Activated T-cell treated with anti-CD3 and anti-CD28 coated beads, Interleukin-2, amount 50 U/mL, for 72 hours (primary cell): Measurements from ENCODE around the gene SMYD3. TPM values are rescaled to one million over a fixed set of nuclear protein-coding genes. Genes with fewer than 3 reads are reported as not detected.

Experiments used
- ATAC-seq, 2 donors: fragments of 150-1000 bp; cut with Tn5 transposase; replicated peaks in 1 of 2; 2 replicates each; pipeline ENCODE4 v1.10.0; 2021; ENCODE audit warnings: moderate library complexity in 2 of 2, mild to moderate bottlenecking in 1 of 2
- DNase-seq, 2 donors: peaks; one replicate each; pipeline ENCODE4 v3.0.0; 2021 to 2022; ENCODE audit warnings: mixed read lengths in 1 of 2
- H3K27ac Mint-ChIP-seq: one replicate; pipeline ENCODE4 v1.8.0; 2022; ENCODE audit warnings: mild to moderate bottlenecking, moderate library complexity, mixed read lengths
- H3K27me3 Mint-ChIP-seq: one replicate; pipeline ENCODE4 v1.8.0; 2022; ENCODE audit warnings: low read depth, mixed read lengths
- H3K36me3 Mint-ChIP-seq, 2 donors: one replicate each; pipeline ENCODE4 v1.8.0; 2022; ENCODE audit warnings: mixed read lengths in 2 of 2, mild to moderate bottlenecking in 1 of 2; ENCODE audit not compliant: insufficient read depth in 2 of 2
- H3K4me1 Mint-ChIP-seq: one replicate; pipeline ENCODE4 v1.8.0; 2022; ENCODE audit warnings: low read depth, mixed read lengths
- H3K4me3 Mint-ChIP-seq, 2 donors: one replicate each; pipeline ENCODE4 v1.8.0; 2022; ENCODE audit warnings: mild to moderate bottlenecking in 2 of 2, mixed read lengths in 2 of 2, moderate library complexity in 2 of 2
- H3K9me3 Mint-ChIP-seq, 2 donors: one replicate each; pipeline ENCODE4 v1.8.0; 2022; ENCODE audit warnings: mixed read lengths in 2 of 2
- total RNA-seq, 2 donors: library from RNA; stranded (reverse); gene quantifications; one replicate each; pipeline ENCODE4 v1.2.3, GENCODE V29; 2022

SMYD3 gene
- total RNA-seq, 2 donors from 2014 or later = 19.1 to 21.0 TPM

DNA sequence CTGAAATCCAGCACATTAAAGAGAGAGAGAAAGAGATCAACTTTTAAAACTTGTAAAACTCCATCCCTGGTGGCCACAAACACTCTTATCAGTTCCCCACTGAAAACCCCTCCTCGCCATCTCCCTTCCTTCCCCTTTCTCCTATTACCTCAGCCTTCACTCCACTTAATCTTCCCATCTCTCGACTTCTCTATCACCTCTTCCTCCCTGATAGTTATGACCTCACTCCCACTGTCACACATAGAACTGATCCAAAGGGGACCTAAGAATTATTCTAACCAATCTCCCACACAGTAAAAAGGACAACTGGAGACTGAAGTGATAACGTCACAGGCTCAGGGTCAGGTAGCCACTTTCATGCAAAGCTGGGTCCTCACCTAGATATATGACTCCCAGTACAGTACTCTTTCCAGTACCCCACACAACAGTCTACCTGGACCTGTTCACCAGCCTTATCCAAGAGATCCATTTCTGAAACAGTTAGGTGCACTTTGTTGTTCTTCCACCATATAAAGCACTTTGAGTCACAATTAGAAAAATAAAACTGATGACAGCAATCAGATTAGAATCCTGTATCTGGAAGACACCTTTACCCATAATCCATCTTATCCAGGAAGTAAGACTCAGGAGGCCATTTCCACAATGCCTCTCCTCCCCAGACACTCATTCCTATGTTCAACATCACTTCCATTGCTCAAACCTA is 324.8 kb downstream of the SMYD3 start:
- Mint-ChIP-seq H3K36me3 (peaks cover 0 to under 1% of the 10 kb centered on the region in 2 donors), H3K27ac (no peak overlapping the region), H3K4me1 (no peaks in the 10 kb centered on the region), H3K27me3 (no peaks in the 10 kb centered on the region), H3K4me3 (no peak overlapping the region), H3K9me3 (no peaks in the 10 kb centered on the region)
- DNase-seq = no peak
- ATAC-seq = no peak

DNA sequence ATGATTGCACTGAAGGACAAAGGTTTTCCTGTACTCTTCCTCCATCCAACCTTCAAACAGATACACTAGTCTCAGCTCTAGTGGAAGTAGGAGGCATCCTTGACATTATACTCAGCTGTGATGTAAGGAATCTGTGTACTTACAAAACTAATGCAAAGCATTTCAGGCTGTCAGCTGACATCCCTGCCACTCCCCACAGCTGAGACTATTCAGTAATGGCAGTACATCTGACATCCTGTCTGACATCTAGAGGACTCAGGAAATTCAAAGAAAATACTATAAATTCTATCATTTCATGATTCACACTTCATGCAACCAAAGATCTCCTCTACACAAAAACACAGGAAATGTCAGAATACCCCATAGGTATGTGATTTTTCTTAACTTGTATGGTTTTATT is 325.8 kb downstream of the SMYD3 start:
- Mint-ChIP-seq H3K27ac (no peak overlapping the region), H3K27me3 (no peaks in the 10 kb centered on the region), H3K9me3 (no peaks in the 10 kb centered on the region), H3K4me3 (no peak overlapping the region), H3K36me3 (peaks cover 0 to 2% of the 10 kb centered on the region in 2 donors), H3K4me1 (no peaks in the 10 kb centered on the region)
- DNase-seq (no peak), ATAC-seq (no peak)

DNA sequence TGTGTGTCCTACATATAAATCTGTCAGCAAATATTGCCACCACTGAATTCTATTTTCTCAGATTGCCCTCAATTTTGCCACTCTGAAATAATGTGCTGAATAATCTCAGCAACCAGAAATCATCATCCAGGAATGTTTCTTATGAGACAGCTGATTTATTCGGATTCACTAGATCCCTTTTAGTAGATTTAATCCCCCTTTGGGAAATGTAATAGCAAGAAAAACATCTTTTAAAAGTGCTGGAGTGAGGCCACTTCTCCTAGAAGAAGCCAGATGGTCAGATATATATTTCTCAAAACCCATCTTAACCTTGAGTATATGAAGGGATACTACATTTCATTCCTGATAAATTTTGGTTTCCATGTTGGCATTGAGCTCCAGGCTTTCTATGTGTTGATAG is 327.7 kb downstream of the SMYD3 start:
- Mint-ChIP-seq H3K27me3 (no peaks in the 10 kb centered on the region), H3K9me3 (no peaks in the 10 kb centered on the region), H3K4me3 (no peak overlapping the region), H3K36me3 (peaks cover 0 to 2% of the 10 kb centered on the region in 2 donors), H3K4me1 (no peaks in the 10 kb centered on the region), H3K27ac (no peak overlapping the region)
- ATAC-seq (no peak), DNase-seq (no peak)

DNA sequence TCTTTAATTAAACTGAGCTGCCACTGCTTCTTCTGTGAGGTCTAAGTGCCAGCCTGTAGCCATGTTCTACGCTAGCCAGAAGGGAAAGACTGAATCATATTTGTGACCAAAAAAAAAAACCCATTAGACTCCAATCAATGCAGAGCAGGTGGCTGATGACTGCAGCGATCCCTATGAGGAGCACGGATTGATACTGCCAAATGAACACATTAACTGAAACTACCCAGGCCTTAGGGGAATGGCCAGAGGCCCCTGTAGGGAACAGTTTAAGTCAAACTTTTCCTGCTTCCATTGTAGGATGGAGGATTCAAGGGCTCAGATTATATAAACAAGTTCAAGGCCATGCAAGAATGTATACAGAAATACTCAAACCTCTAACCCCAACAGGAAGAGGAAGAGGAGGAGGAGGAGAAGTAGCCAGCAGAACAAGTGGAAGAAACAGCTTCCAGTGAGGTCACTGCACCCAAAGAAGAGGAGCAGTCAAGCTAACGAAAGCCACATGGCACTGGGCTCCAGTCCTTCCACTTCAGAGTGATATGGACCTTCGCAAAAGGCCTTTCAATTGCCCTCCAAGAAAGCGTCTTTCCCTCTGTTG is 328.3 kb downstream of the SMYD3 start:
- Mint-ChIP-seq H3K9me3 (no peaks in the 10 kb centered on the region), H3K4me1 (no peaks in the 10 kb centered on the region), H3K27ac (no peak overlapping the region), H3K4me3 (no peak overlapping the region), H3K36me3 (peaks cover 0 to 2% of the 10 kb centered on the region in 2 donors), H3K27me3 (no peaks in the 10 kb centered on the region)
- no peak for DNase-seq
- ATAC-seq = no peak

DNA sequence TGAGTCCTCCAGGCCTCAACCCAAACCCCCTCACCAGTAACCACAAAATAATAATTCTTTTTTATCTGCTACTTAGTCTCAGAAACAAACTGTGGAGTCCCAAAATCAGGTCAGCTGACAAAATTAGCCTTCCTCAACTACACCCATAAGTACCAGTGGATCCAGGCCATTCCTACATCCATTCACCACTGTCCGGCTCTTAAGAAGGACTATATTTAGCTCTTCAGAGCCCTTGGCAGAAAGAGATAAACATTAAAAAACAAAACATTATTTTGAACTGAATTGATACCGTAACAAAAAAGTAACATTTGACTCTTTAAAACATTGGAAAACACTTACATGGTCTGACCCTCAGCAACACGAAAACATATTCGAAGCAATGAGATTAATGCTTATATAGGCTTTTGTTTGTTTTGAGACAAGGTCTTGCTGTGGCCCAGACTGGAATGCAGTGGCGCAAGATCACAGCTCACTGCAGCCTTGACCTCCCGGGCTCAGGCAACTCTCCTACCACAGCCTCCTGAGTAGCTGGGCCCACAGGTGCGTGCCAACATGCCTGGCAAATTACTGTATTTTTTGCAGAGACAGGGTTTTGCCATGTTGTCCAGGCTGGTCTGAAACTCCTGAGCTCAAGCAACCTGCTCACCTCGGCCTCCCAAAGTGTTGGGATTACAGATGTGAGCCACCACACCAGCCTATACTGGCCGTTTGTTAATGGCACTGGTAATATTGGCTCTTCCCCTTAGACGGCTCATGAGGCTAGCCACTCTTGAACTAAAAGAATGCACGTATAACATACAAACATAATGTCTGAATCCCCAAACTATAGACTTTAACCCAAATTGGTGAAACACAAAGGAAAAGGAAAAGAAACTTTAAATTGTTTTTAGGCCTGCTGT is 330.7 kb downstream of the SMYD3 start:
- no peak overlapping the region for H3K4me3 Mint-ChIP-seq
- peaks cover 0 to 2% of the 10 kb centered on the region in 2 donors for H3K36me3 Mint-ChIP-seq
- no peaks in the 10 kb centered on the region for H3K9me3 Mint-ChIP-seq
- H3K27ac Mint-ChIP-seq = peak overlapping the region; percentile 51
- ATAC-seq = no peak
- H3K27me3 Mint-ChIP-seq = no peaks in the 10 kb centered on the region
- H3K4me1 Mint-ChIP-seq = no peaks in the 10 kb centered on the region
- DNase-seq = no peak

DNA sequence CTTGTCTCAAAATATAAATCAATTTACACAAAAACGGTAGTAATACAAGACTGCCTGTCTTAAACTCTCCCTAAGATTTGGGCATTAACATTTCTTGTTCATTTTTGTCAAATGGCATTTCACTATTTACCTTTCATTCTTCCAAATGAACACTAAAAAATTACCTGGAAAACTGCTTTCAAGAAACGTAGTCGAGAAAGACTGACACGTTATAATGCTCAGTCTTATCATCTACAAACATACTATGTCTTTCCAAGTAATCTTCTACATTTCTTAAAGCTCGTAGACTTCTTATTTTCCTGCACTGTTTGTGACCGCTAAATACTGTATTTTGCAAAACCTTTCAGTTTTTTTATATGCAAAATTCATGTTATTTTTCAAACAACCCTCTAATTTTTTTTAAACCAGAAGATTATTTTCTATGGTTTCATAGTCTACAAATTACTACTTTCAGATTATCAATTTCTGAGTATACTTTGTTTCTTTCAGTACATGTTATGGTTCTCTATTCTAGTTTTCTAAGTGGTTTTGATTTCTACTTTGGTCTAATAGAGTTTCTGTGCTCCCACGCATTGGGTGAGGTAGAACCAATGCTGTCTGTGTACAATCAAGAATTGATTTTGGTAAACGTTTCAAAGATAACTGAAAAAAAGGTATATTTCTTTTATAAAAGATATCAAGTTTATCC is 336.4 kb downstream of the SMYD3 start:
- ATAC-seq = no peak
- no peaks in the 10 kb centered on the region for H3K4me1 Mint-ChIP-seq
- H3K4me3 Mint-ChIP-seq = no peak overlapping the region
- H3K9me3 Mint-ChIP-seq = no peaks in the 10 kb centered on the region
- H3K27ac Mint-ChIP-seq = no peak overlapping the region
- no peaks in the 10 kb centered on the region for H3K36me3 Mint-ChIP-seq
- no peak for DNase-seq
- no peaks in the 10 kb centered on the region for H3K27me3 Mint-ChIP-seq

DNA sequence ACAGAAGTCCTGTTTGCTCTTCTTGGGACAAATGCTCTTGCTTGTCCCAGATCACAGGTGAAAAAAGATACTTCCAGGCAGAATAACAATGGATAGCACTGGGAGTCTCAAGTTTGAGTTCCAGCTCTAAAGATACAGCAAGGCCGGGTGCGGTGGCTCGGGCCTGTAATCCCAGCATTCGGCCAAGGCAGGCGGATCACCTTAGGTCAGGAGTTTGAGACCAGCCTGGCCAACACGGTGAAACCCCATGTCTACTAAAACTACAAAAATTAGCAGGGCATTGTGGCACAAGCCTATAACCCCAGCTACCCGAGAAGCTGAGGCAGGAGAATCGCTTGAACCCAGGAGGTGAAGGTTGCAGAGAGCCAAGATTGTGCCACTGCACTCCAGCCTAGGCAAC is 337.6 kb downstream of the SMYD3 start:
- ATAC-seq (no peak), DNase-seq (no peak)
- no peak overlapping the region for H3K4me3 Mint-ChIP-seq
- no peaks in the 10 kb centered on the region for H3K36me3 Mint-ChIP-seq
- no peak overlapping the region for H3K27ac Mint-ChIP-seq
- H3K9me3 Mint-ChIP-seq = no peaks in the 10 kb centered on the region
- no peaks in the 10 kb centered on the region for H3K4me1 Mint-ChIP-seq
- no peaks in the 10 kb centered on the region for H3K27me3 Mint-ChIP-seq

DNA sequence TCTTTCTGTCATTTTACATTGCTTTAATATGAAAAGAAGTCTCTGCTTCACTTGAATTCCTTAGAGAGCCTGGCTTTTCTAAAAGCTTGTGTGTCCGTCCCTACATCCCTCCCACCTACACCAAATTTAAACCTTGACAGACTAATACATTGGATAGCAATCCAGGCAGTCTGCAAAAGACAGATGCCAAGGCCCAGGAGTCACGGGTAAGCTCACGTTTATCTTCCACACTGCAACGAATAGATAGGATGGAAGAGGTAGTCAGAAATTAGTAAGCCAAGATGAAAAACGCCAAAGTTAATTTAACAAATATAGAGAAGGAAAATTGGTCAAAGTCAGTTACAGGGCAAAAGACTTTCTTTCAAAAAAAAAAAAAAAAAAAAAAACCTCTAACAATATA is 338.1 kb downstream of the SMYD3 start:
- Mint-ChIP-seq H3K27ac (no peak overlapping the region), H3K27me3 (no peaks in the 10 kb centered on the region), H3K4me3 (no peak overlapping the region), H3K9me3 (no peaks in the 10 kb centered on the region), H3K4me1 (no peaks in the 10 kb centered on the region), H3K36me3 (no peaks in the 10 kb centered on the region)
- DNase-seq = no peak
- ATAC-seq = no peak

DNA sequence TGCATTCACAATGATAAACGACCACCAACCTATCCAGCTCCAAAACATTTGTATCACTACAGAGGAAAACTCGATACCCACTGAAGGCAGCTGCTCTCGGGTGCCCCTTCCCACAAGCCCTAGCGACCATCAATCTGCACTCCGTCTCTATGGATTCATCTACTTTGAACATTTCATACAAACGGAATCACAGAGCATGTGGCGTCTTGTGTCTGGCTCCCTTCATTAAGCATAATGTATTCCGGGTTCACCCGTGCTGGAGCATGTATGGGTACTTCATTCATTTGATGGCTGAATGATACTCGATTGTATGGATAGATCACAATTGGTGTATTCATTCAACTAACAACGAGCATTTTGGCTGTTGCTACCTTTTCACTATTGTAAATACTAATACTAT is 340.2 kb downstream of the SMYD3 start:
- Mint-ChIP-seq H3K36me3 (no peaks in the 10 kb centered on the region), H3K4me1 (no peaks in the 10 kb centered on the region), H3K9me3 (no peaks in the 10 kb centered on the region), H3K27ac (no peak overlapping the region), H3K4me3 (no peak overlapping the region), H3K27me3 (no peaks in the 10 kb centered on the region)
- ATAC-seq (no peak), DNase-seq (no peak)

DNA sequence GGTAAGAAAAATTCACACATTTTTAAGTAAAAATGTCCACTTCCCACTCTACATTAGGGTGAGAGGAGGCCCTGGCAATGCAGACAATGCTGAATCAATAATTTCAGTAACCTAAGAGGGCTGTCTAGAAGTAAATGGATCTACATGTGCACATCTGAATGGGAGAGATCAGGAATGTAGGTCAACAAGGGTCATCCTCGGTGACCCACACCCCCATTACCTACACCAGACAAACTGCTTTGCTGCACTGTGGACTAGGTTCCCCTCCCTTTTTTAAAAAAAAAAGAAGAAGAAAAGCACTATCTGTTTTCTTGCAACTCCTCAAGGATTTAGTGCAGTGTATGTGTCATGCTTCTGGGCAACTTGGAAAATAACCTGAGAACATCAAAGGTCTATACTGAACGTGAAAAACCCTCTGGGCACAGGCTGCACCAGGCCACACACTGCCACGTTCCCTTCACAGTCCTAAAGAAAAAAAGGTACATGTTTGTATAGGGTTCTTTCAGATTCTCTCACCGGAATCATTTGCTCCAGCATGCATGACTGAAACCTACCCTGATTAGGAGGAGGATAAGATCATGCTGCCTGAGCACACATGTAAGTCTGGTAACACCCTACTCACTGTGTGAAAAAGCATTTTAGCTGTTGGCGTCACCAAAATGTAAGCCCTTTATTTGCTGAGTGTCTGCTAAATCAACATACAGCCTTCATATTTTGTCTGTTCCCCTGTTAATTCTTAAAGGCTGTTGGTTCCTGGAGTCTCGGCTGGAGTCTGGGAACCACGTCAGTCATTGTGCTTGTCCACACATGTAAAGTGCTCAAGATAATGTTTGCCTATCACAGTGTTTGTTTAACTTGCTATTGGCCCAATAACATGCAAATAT is 341.0 kb downstream of the SMYD3 start:
- Mint-ChIP-seq H3K27ac (no peak overlapping the region), H3K4me3 (no peak overlapping the region), H3K4me1 (no peaks in the 10 kb centered on the region), H3K36me3 (no peaks in the 10 kb centered on the region), H3K27me3 (no peaks in the 10 kb centered on the region), H3K9me3 (no peaks in the 10 kb centered on the region)
- DNase-seq (no peak), ATAC-seq (no peak)

DNA sequence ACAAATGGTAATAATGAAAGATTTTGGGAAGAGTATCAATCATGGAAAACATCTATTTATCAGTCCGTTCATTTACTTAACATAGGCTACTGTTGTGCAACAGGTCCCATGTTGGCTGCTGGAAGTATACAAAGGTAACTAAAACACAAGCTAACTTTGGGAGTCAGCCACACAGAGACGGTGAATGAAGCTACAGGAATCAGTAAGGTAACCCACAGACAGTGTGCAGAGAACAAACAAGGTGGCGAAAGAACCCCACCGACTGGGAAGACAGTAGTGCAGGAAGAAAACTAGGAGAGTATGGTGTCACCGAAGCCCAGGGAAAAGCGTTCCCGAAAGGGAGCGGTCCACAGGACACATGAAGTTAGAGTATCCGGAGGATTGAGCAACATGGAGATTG is 342.3 kb downstream of the SMYD3 start:
- Mint-ChIP-seq H3K4me3 (no peak overlapping the region), H3K4me1 (no peaks in the 10 kb centered on the region), H3K9me3 (no peaks in the 10 kb centered on the region), H3K27ac (no peak overlapping the region), H3K27me3 (no peaks in the 10 kb centered on the region), H3K36me3 (no peaks in the 10 kb centered on the region)
- no peak for DNase-seq
- ATAC-seq = no peak

DNA sequence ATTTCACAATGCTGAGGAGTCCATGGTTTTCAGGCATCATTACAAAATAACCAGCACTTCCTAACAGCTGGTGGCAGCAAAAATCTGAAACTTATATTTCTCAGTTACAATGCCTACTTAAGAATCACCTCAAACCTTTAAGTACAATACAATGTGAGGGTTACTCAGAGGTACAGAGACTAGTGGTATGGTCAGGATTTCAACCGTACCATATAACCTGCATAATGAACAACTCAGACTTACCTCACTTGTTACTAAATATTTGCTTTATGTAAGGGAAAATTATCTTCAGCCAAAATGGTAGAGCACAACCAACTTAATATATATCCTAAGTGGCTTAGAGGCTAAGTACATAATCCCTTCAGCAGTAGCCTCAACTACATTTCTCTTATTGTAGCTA is 344.5 kb downstream of the SMYD3 start:
- H3K27ac Mint-ChIP-seq = no peak overlapping the region
- H3K36me3 Mint-ChIP-seq = no peaks in the 10 kb centered on the region
- DNase-seq (no peak), ATAC-seq (no peak)
- no peaks in the 10 kb centered on the region for H3K4me1 Mint-ChIP-seq
- no peaks in the 10 kb centered on the region for H3K27me3 Mint-ChIP-seq
- no peaks in the 10 kb centered on the region for H3K9me3 Mint-ChIP-seq
- H3K4me3 Mint-ChIP-seq = no peak overlapping the region
